Femur (tissue), 1 donor: Measurements from ENCODE around the gene GRIK4.

Source experiments
- DNase-seq: peaks from one replicate; pipeline ENCODE4 v3.0.0-alpha.2; 2017

GRIK4 gene

DNA sequence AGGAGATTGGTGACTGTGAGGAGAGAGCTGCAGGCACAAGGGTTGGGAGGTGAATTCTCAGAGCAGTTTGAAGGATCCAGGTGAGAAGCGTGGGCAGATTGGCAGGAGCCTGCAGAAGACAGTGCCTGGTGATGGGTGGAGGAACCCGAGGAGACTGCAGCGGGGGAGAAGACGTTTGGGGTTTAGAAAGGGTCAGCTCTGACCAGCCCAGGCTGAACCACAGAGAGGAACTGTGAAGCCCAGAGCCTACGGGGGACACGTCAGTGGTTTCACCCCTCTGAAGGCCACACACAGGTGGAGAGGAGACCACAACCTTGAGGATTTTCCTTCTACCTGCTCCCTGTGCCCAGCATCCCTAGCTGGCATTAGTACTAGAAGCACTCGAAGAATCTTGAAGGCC, 357.5 kb downstream of the GRIK4 start:
- no peak for DNase-seq

DNA sequence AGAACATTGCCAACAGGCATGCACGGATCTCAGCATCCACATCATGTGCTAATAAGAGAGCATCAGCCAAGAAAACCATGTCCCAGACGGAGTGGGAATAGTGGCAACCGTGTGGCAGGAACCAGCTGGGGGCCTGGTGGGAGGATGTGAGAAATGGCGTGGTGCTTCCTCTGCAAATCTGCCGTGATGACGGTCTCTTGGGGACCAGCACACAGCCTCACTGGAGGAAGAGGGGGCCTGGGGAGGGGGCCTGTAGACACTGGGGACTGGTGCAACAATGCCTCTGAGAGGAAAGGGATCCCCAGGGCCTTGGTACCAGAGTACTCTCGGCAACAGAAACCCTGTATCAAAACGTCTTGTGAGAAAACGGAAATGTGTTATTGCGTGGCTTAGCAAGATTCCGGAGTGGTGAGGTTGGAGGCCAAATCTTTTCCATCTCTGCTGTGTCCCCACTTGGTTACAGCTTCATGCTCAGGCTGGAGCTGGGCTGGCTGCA, 358.0 kb downstream of the GRIK4 start:
- DNase-seq = no peak

DNA sequence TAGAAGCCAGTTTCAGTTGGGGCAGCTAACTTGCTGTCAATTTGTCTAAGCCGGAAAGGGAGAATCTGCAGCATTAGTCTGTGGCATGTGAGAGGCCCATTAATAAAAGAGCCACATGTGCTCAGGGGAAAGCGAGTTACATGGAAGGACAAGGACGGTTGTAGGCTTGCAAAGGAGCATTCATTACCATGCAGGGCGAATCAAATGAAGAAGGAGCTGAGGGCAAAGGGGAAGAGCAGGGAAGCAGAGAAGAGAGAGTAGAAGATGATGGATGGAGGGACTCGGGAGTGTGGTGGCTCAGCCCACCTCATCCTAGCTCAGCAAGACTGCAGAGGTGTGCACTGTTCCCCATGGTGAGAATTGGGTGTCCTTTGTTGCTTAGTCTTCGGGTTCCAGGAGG, 359.6 kb downstream of the GRIK4 start:
- no peak for DNase-seq

DNA sequence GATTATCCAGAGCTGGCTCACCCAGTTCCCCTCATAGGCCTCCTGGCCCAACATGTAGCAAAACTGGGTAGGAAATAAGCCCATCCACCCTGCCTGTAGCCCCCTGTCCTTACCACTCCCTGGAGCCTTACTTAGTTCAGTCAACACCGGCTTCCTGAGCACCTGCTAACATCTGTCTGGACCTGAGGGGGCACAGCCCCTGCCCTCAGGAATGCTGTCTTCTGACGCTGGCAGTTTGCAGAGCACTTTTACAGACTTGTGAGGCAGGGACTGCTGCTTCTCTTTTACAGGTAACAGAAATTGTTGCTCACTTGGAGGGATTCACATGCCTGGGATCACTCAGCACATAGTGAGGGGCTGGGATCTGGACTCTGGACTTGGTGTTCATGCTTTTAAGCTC, 360.4 kb downstream of the GRIK4 start:
- DNase-seq = no peak

DNA sequence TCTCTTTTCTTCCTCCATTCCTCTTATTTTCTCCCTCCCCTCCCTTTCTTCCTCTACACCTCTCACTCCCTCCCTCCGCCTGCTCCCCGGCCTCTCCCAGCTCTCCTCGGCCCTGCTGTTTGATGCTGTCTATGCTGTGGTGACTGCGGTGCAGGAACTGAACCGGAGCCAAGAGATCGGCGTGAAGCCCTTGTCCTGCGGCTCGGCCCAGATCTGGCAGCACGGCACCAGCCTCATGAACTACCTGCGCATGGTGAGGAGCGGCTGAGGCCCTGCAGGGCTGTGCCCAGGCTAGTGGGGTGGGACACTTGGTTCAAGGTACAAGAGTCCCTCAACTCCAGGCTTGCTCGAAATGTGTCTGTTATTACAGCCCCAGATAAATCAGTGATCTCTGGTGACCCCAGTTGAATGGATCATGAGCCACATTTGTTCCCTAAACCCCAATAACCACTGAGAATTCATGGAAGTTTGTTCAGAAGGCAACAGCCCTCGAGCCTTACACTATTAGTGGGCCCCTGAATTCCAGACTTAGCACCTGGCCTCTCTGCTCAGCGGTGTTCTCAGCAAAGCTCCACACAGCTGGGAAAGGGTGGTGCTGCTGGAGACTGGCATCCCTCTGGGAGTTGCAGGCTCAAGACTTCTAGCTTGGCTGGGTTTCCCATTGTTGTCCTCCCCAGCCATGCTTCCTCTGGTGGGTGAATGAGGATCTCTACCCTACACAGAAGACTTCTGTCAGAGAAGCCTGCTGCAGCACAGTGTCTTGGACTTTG, 362.6 kb downstream of the GRIK4 start:
- no peak for DNase-seq

DNA sequence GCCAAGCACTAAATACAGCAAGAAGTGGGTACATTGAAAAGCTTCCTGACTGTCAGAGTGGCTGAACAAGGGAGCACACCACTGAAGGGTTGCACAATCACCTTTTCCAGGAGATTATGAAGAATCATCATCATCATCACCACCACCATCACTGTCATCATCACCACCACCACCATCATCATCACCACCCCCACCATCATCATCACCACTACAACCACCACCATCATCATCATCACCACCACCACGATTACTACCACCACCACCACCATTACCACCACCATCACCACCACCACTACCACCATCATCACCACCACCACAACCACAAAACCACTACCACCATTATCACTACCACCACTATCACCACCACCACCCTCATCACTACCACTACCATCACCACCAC, 364.4 kb downstream of the GRIK4 start:
- no peak for DNase-seq

DNA sequence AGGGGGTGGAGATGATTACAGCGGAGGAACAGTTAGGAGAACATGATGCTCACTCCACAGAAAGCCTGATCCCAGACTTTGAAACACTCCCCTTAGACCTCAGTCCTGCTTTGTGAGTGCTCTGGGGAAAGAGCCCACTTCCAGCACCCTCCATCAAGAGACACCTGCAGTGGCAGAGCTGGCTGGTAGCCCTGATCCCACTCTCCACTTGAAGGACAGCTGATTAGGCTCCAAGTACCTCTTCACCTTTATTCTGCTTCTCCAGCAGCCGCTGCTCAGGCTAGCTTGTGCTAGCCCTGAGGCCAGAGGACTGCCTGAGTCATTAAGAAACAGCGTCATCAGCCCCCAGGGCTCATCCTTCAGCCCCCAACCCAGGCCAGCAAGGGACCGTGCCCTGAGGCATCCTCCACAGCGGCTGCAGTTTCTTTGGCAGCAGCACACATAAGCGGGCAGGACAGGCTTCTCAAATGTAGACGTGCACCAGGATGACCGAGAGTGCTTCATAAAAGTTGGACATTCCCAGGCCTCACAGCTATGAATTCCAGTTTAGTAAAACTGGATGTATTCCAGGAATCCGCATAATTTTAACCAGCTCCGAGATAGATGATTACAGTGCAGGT, 366.3 kb downstream of the GRIK4 start:
- DNase-seq = no peak

DNA sequence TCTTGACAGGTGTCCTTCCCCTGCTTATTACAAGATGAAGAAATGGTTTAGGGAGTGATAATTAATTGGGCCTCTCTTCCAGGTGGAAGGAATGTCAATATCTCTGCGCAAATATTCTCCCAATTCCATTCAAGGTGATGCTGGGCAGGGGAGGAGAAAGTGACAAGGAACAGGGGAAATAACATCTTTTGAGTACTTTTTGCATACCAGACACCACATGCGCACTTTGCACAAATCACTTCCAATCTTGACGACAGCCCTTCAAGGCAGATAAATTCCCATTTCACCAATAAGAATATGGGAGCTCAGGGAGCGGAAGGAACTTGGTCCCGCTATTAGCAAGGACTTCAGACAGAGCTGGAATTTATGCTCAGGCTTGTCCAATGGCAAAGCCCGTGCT, 367.2 kb downstream of the GRIK4 start:
- DNase-seq = no peak

DNA sequence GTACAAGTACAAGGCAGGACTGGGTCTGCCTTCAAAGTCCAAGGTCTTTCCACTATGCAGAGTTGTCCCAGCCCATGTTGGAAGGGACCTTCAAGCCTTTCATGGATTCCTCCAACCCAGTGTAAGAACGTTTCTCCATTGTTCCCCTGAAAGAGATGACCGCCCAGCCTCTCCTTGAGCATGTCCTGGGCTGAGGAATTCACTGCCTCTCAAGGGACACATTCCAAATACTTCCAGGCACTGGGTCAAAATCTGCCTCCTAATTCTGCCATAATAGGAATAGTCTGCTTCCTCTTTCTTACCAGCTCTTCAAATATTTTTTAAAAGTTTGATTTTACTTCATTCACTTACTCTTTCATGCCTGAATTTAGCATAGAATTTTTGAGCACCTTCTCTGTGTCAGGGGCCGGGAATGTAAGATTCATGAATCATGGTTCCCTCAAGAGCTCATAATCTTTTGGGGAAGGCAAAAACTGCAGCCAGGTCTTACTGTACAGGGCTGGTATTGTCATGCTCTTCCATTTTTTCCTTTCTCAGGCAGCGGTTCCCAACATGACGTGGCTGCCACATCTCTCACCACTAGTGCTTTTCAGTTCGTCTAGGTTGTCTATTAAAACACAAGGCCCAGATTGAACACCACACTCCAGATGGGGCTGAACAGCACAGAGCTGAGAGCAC, 369.1 kb downstream of the GRIK4 start:
- no peak for DNase-seq

DNA sequence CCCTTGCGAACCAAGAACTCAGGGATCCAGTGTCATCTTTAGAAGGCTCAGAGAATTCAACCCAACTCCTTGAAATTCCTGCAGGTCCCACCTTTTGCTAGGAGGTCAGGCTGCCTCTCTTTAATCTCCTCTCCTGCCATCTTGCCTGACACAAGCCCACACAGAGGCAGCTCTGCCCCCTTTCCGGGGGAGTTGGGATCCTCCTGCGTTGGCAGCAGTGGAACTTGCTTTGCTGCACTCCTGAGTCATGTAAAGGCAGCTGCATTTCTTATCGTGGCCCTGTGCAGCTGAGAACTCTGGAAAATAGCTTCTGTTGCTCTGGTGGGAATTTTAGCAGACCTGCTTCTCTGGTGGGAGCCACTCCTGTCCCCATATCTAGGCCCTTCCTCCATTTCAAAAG, 370.0 kb downstream of the GRIK4 start:
- no peak for DNase-seq

DNA sequence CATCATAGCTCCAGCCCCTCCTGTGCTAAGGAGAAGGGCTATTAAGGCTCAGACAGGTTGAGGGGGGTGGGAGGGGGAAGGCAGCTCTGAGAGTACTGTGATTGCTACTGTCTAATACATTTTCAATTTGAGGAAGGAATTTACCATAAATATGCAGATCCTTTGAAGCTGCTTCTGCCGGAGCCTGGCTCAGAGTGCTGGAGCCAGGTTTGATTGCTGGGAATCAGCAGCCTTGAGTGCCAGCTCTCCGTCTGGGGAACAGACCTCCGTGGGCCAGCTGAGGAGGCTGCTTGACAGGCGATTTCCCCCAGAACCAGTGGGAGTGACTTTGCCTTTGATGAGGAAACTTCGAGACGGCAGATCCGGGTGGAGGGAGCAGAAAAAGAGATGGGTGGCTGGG, 370.6 kb downstream of the GRIK4 start:
- DNase-seq = no peak

DNA sequence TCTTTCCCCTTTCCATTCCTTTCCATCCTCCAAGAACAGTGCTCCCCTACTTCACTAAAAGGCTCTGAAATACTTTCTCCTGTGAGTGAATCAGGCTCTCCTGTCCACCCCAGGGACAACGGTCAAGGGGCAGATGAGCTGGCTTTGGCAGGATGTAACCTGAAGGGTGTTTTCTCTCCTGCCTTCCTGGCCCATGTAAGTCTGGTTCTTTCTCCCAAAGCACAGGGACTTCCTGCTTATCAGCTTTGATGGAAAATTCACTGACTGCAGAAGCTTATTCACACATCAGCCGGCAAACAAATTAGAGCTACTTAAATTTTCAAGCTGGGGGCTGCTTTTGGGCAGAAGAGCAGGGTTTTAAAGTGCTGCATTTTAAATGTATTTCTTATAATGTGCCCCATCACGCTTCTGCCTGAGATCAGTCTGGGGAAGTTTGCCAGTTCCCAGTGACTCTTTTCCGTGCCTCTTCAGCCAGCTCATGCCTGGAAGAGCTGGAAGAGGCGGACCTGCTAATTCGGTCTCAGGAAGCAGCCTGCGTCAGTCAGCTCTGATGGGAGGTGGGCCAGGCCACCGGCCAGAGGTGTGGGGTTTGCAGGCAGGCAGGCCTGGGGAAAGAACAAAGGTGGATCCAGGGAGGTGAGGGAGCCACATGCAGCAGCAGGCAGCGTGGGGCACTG, 372.0 kb downstream of the GRIK4 start:
- DNase-seq = peak; percentile 85

DNA sequence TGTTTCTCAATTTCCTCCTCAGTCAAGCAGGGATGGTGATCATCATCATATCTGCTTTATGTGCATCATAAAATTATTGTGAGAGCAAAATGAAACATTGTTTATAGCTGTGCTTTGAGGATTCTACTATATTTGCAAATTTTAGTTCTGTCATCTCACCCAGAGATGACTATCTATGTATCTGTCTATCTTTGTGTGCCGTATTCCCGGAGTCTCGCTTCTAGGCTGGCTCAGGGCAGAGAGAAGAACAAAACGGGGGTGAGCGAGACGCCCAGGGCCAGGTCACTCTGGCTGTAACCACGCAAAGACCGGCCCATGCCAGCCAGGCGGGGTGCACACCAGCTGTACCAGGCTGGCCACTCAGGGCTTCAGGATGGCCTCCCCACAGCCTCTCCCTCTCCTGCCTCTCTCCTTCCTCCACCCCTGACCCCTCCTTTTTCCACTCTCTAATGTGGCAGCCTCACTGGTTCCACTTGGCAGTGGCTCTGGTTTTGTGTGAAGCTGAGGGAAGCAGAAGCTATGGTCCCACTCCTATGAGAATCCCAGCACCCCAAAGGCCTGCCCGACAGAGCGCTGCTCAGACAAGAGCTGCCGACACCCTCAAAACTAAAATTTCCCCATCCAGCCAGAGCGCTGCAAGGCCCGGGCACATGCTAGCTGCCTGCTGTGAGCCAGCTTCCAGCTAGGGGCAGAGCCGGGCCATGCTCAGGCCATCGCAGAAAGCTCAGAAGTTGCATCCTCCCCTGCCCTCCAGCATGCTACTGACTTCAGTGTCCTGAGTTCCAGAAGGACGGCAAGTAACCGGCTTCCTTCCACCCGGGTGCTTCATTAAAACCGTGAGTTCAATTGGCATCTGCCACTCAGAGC, 372.8 kb downstream of the GRIK4 start:
- no peak for DNase-seq

DNA sequence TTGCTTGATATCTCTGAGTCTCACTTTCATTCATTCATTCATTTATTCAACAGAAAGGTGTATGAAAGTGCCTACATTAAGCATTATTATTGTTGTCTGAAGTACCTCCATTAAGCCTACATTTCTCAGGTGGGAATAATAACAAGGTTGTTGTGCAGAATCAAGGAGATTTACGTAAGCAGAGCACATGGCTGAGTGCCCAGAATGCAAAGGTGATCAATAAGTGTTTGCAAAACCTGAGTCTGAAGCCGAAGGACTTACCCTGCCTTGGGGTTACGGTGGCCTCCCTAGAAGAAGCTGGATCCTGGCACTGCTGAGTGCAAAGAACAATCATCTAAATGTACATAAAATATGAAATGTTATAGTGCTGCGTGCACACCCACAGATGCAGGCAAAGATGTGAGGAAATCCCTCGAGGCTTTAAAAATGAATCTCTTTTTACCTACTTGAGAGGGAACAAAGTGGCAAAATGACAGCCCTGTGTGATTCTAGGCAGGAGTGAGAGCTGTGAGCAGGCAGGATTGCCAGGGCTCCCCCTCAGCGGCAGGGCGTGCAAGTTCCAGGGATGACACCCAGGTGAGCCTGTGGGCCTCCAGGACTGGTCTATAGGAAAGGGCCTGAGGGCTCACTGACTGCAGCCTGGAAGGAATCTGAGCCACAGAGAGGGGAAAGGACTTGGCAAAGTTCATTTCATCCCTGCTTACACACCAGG, 379.2 kb downstream of the GRIK4 start:
- no peak for DNase-seq

DNA sequence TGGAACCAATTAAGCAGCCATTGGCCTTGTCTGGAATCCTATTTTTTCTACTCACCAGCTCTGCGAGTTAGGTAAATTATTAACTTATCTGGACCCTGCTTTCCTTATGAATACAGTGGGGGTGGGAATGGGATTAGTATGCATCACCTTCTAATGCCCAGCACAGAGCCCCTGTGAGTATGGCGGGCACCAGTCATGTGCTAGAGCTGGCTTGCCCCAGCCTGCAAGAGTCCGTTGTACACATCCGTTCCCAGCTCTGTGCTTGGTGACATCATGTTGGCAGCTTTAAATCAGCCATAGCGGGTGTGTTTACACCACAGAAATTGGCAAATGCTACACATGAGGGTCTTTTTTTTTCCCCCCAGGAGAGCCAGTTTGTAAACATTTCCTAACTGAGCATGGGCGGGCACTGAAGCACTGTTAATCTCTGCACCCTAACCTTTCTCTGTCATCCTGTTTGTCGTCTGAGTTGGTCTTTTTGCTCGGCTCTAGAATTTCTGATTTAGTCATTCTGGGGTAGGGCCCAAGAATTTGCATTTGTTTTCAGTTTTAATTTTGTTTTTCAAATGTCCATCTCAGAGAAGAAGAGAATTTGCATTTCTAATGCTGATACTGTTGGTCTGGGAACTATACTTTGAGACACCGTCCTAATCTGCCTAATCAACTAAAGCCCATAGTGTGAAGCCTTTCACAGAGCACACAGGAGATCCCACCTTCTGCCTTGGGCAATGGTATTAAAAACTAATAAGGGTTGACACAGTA, 382.1 kb downstream of the GRIK4 start:
- no peak for DNase-seq

DNA sequence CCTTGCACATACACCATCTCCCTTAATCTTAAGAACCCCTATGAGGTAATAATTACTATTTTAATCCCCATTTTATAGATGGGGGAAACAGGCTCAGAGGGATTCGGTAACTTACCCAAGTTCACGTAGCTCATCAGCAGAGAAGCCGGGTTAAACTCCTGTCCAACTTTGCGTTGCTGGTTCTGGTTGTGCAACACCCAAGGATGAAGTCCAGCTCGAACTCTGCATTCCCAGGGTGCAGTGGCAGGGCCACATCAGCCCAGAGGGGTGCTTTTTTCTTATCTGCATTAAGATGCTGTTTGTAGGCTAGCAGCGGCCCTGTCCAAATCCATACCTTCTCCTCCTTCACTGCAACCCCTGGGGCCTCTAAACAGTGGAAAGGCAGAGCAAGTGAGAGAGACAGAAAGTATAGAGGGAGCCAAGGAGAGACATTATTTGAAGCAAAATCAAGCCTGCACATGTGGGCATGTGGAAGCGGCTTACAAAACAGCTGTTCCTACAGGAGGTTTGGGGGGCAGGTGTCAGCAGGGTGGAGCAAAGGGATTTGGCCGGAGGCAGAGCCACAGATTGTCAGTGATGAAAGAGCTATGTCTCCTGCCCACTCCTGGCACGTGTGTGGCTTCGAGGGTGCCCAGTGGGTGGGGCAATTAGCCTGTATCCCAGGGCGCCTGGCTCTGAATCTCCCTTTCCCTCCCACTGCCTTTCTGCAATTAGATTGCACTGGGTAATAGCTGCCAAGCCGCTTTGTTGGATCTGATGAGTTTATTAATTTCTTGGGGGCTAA, 382.8 kb downstream of the GRIK4 start:
- DNase-seq = no peak

DNA sequence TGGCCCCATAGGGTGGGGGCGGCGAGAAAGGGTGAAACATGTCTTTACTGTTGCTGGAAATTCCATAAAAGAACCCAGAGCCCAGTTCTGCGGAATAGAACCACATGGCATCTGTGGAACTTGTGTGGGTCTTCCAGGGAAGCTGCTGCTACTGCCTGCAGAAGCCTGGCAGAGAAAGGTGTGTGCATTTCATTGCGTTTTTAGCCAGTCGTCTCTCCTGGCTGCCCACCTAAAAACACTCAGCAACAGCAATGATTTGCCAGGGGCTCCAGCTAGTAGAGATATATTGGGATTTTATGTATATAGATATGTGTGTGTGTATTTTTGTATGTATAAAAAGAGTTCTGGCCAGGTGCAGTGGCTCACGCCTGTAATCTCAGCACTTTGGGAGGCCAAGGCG, 385.1 kb downstream of the GRIK4 start:
- no peak for DNase-seq

DNA sequence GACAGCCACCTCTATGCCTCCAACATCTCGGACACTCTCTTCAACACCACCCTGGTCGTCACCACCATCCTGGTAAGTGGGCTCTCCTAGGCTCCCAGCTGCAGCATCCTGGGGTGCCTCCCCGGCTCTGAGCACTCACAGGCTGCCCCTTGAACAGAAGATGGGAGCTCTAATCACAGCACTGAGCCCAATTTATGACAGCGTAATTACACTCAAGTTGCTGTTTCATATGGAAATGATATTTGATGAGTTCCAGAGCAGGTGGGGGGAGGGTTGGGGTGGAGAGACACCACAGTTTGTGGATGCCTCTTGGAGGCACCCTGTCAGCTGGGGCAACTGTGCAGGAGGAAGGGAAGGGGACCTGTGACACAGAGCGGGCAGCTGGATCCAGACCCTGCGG, 387.0 kb downstream of the GRIK4 start:
- no peak for DNase-seq

DNA sequence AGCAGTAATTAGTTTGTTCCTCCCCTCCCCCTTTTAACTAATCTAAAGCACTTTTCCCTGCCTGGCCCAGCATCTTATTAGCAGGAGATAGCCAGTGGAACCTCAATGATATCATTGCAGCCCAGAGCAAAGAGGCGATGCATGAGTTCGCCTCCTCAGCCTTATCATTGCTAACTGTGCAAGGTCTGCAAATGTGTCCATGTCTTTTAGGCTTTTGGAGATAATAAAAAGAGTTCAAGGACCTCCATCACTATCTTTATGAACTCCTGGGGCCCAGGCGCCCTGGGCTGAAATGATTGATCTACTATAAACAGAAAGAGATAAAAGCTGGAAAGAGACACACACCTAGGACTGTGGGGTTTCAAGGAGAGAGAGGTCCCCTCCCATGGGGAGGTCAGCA, 388.2 kb downstream of the GRIK4 start:
- no peak for DNase-seq

DNA sequence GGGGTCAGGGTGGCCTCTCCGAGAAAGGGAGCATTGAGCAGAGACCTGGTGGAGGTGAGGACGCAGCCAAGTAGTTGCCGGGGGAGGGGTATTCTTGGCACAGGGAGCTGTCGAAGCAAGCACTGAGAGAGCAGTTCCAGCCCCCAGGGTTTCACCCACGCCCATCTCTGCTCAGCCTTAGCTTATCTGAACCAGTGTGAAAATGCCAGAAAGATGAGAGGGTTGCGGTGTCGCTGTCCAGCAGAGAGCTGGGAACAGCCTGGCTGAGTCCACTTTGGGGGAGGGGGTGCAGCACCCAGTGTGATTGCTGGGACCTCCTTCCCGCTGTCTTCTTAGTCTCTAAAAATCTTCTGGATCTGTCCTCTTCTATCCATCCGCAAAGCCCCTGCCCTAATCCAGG, 389.1 kb downstream of the GRIK4 start:
- no peak for DNase-seq
